IPS-18a (cell line): ENCODE data around the gene CFL2.

ENCODE experiments used
- H3K27ac ChIP-seq: one replicate; pipeline ENCODE4 v1.5.1; 2013; ENCODE audit warnings: low read length
- H3K27me3 ChIP-seq: one replicate; pipeline ENCODE4 v1.6.1; 2013; ENCODE audit warnings: mild to moderate bottlenecking, low read length; ENCODE audit not compliant: control insufficient read depth, insufficient read depth
- H3K36me3 ChIP-seq: one replicate; pipeline ENCODE4 v1.6.1; 2013; ENCODE audit warnings: low read depth, low read length; ENCODE audit not compliant: control insufficient read depth
- H3K4me1 ChIP-seq: one replicate; pipeline ENCODE4 v1.6.1; 2013; ENCODE audit warnings: low read depth, low read length; ENCODE audit not compliant: control insufficient read depth
- H3K4me3 ChIP-seq: one replicate; pipeline ENCODE4 v1.5.1; 2013; ENCODE audit warnings: low read length
- H3K9ac ChIP-seq: one replicate; pipeline ENCODE4 v1.6.1; 2013; ENCODE audit warnings: mild to moderate bottlenecking, low read length, moderate library complexity
- H3K9me3 ChIP-seq: one replicate; pipeline ENCODE4 v1.6.1; 2013; ENCODE audit warnings: low read depth, low read length; ENCODE audit not compliant: control insufficient read depth

The CFL2 gene

GRCh38 chr14:34685819-34686428 lies 28.5 kb downstream of the CFL2 start:
- no peaks in the 10 kb centered on the region for H3K36me3 ChIP-seq
- H3K4me1 ChIP-seq: peaks cover 6% of the 10 kb centered on the region
- H3K27ac ChIP-seq: no peak overlapping the region
- no peak overlapping the region for H3K9ac ChIP-seq
- H3K27me3 ChIP-seq: no peaks in the 10 kb centered on the region
- no peak overlapping the region for H3K4me3 ChIP-seq
- H3K9me3 ChIP-seq: no peaks in the 10 kb centered on the region

DNA sequence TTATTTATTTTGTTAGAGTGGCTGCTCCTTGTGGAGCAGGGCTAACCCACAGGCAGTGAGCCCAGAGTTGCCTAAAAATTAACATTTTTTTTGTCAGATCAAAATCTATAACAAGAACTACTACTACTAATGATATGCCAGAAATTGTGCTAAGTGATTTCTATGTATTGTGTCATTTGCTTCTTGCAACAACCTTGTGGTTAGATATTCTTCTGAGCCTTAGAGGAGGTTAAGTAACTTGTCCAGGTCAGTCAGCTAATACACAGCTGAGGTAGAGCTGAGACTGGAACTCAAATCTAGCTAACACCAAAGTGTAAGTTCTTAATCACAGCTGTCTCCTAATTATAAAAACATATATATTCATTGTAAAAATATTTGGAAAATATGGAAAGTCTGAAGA lies 29.8 kb downstream of the CFL2 start:
- H3K9me3 ChIP-seq: no peaks in the 10 kb centered on the region
- H3K4me3 ChIP-seq: no peak overlapping the region
- H3K4me1 ChIP-seq: peaks cover 6% of the 10 kb centered on the region
- no peaks in the 10 kb centered on the region for H3K36me3 ChIP-seq
- no peak overlapping the region for H3K9ac ChIP-seq
- H3K27ac ChIP-seq: no peak overlapping the region
- no peaks in the 10 kb centered on the region for H3K27me3 ChIP-seq

DNA sequence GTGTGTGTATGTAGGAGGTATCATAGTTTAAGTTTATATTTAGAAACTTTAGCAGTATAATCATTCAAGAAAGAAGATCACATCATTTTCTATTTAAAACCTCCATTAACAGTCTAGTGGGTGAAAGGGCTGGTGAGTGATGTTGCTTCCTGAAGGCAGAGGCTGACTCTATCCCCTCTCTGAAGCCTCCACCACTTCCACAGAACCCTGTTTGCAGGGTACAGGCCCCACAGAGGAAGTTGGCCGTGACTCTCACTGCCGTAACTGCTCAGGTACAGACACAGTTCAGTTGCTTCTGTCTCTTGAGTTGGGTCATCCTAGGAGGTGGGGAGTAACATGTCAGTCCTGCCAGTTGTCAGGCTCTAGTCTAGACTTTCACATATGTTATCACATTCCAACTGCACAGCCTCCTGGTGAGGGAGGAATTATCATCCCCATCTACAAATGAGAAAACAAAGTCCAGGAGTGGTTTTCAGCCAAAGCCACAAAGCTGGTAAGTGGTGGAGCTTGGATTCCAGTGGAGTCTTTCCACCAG lies 31.5 kb downstream of the CFL2 start:
- no peaks in the 10 kb centered on the region for H3K27me3 ChIP-seq
- no peak overlapping the region for H3K9ac ChIP-seq
- no peak overlapping the region for H3K4me3 ChIP-seq
- H3K9me3 ChIP-seq: no peaks in the 10 kb centered on the region
- no peaks in the 10 kb centered on the region for H3K36me3 ChIP-seq
- H3K4me1 ChIP-seq: peaks cover 6% of the 10 kb centered on the region
- no peak overlapping the region for H3K27ac ChIP-seq

DNA sequence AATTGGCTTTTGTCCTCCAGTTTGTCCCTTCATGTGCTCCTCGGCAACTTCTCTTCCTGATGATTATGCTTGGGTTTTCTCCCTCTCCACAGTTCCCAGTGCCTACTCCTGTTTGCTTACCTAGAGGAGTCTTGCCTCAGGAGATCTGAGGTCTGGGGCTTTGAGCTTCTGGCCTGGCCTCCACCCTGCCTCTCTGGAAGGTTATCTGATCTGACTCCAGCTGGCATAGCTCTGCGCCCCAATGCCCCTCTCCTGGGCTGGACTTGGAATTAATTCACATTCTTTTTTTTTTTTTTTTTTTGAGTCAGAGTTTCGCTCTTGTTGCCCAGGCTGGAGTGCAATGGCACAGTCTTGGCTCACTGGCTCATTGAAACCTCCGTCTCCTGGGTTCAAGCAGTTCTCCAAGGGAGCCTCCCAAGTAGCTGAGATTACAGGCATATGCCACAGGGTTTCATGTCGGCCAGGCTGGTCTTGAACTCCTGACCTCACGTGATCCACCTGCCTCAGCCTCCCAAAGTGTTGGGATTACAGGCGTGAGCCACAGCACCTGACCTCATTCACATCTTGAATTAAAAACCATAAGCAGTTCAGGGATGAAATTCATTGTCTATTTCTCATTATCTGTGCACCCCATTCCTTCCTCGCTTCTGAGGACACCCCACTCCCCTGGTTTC lies 33.5 kb downstream of the CFL2 start:
- Histone ChIP-seq H3K4me1 (peaks cover 6% of the 10 kb centered on the region), H3K27ac (no peak overlapping the region)

DNA sequence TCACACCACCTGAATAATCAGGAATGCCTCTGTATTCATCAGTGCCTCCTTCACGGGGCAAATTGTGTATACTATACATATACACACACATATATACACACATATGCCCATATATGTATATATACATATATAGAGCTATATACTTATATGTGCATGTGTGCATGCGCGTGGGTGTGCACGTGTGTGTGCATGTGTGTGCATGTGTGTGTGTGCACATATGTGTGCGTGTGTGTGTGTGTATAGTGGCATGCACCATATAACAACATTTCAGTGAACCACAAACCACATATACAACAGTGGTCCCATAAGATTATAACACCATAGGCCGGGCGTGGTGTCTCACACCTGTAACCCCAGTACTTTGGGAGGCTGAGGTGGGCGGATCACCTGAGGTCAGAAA lies 35.7 kb downstream of the CFL2 start:
- H3K9ac ChIP-seq: no peak overlapping the region
- no peaks in the 10 kb centered on the region for H3K9me3 ChIP-seq
- peaks cover 6% of the 10 kb centered on the region for H3K4me1 ChIP-seq
- H3K4me3 ChIP-seq: no peak overlapping the region
- no peaks in the 10 kb centered on the region for H3K27me3 ChIP-seq
- no peaks in the 10 kb centered on the region for H3K36me3 ChIP-seq
- no peak overlapping the region for H3K27ac ChIP-seq

More for the DNA sequence above, 33.5 kb downstream of the CFL2 start:
- no peak overlapping the region for H3K4me3 ChIP-seq
- H3K9me3 ChIP-seq: no peaks in the 10 kb centered on the region
- H3K36me3 ChIP-seq: no peaks in the 10 kb centered on the region
- no peak overlapping the region for H3K9ac ChIP-seq
- H3K27me3 ChIP-seq: no peaks in the 10 kb centered on the region

GRCh38 chr14:34678306-34678705 lies 36.1 kb downstream of the CFL2 start:
- Histone ChIP-seq H3K27me3 (no peaks in the 10 kb centered on the region), H3K9me3 (no peaks in the 10 kb centered on the region), H3K27ac (no peak overlapping the region), H3K9ac (no peak overlapping the region), H3K4me1 (peaks cover 6% of the 10 kb centered on the region), H3K36me3 (no peaks in the 10 kb centered on the region), H3K4me3 (no peak overlapping the region)

DNA sequence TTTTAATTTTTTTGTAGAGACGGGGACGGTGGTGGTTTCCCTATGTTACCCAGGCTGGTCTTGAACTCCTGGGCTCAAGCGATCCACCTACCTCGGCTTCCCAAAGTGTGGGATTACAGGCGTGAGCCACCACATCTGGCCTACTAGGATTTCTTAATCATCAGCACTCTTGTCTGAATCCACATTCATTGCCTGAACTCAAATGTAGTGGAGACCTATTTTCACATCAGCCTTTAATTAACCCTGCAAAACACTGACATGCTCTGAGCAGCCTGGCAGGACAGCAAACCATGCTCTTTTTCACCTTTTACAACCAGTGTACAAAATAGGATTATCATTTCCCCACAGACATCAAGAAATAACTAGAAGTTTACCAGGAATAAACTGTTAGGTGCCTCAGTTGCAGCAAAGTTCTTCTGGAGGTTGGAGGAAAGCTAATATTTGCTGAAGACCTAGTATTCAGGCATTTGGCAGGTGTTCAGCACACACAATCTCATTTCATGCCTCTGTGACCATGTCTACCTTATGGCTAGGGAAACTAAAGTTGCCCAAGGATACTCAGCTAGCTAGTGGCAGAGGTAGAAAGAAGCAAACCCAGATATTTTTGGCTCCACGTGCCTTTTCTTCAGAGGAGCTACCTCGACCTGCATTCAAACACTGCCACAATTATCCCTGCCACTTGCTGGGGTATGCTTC lies 37.7 kb downstream of the CFL2 start:
- Histone ChIP-seq H3K9ac (no peak overlapping the region), H3K27ac (no peak overlapping the region), H3K27me3 (no peaks in the 10 kb centered on the region), H3K9me3 (no peaks in the 10 kb centered on the region), H3K4me3 (no peak overlapping the region), H3K4me1 (peaks cover 6% of the 10 kb centered on the region), H3K36me3 (no peaks in the 10 kb centered on the region)

- Histone ChIP-seq H3K9ac (no peak overlapping the region), H3K4me3 (no peak overlapping the region)
These were observed 40.7 kb downstream of the CFL2 start for GRCh38 chr14:34673702-34674101.

DNA sequence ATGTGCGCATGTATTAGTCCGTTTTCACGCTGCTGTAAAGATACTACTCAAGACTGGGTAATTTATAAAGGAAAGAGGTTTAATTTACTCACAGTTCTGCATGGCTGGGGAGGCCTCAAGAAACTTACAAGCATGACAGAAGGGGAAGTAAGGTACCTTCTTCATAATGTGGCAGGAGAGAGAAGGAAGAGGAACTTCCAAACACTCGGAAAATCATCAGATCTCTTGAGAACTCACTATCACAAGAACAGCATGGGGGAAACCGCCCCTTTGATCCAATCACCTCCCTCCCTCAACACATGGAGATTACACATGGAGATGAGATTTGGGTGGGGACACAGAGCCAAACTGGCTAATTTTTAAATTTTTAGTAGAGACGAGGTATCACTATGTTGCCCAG lies 42.7 kb downstream of the CFL2 start:
- Histone ChIP-seq H3K27ac (no peak overlapping the region), H3K36me3 (no peaks in the 10 kb centered on the region), H3K9me3 (no peaks in the 10 kb centered on the region), H3K4me1 (no peaks in the 10 kb centered on the region), H3K9ac (no peak overlapping the region), H3K4me3 (no peak overlapping the region), H3K27me3 (no peaks in the 10 kb centered on the region)

More at GRCh38 chr14:34673702-34674101, 40.7 kb downstream of the CFL2 start:
- H3K27me3 ChIP-seq: no peaks in the 10 kb centered on the region
- no peak overlapping the region for H3K27ac ChIP-seq
- H3K4me1 ChIP-seq: peaks cover 6% of the 10 kb centered on the region
- no peaks in the 10 kb centered on the region for H3K36me3 ChIP-seq
- H3K9me3 ChIP-seq: no peaks in the 10 kb centered on the region

GRCh38 chr14:34668111-34668510 lies 46.3 kb downstream of the CFL2 start:
- Histone ChIP-seq H3K9ac (no peak overlapping the region), H3K36me3 (no peaks in the 10 kb centered on the region), H3K27me3 (no peaks in the 10 kb centered on the region), H3K4me3 (no peak overlapping the region), H3K9me3 (no peaks in the 10 kb centered on the region), H3K27ac (no peak overlapping the region), H3K4me1 (no peaks in the 10 kb centered on the region)

DNA sequence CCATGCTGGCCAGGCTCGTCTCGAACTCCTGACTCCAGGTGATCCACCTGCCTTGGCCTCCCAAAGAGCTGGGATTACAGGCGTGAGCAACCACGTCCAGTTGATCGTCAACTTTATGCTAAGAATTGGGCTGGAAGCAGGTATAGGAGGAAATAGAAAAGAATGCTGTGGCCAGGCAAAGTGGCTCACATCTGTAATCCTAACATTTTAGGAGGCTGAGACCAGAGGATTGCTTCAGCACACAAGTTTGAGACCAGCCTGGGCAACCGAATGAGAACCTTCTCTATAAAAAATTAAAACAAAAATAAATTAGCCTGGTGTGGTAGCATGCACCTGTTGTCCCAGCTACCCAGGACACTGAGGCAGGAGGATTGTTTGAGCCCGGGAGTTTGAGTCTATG lies 47.4 kb downstream of the CFL2 start:
- Histone ChIP-seq H3K9ac (no peak overlapping the region), H3K9me3 (no peaks in the 10 kb centered on the region), H3K27me3 (no peaks in the 10 kb centered on the region), H3K4me1 (no peaks in the 10 kb centered on the region), H3K4me3 (no peak overlapping the region), H3K36me3 (no peaks in the 10 kb centered on the region), H3K27ac (no peak overlapping the region)
